Stimulated activated naive CD4-positive, alpha-beta T cell treated with Interleukin-2 at 50 U/mL for 16 hours (primary cell): ENCODE measurements around the gene NARF.
A peak's percentile ranks its signal among the peaks of the same experiment; 100 is the strongest.

Source experiments
- DNase-seq: peaks from one replicate; lab custom pipeline; 2025; lab: John Stamatoyannopoulos, UW

The NARF gene

GRCh38 chr17:82474223-82475010 lies 15.9 kb downstream of the NARF start:
- no peak for DNase-seq

- DNase-seq = no peak
These were observed 16.9 kb downstream of the NARF start for GRCh38 chr17:82475458-82475857.

- DNase-seq = no peak
These were observed 19.4 kb downstream of the NARF start for GRCh38 chr17:82477934-82478333.

GRCh38 chr17:82479602-82480001 lies 21.1 kb downstream of the NARF start:
- no peak for DNase-seq

GRCh38 chr17:82480318-82480717 lies 21.8 kb downstream of the NARF start:
- DNase-seq = no peak

- no peak for DNase-seq
These were observed 24.7 kb downstream of the NARF start for GRCh38 chr17:82483204-82483660.

- DNase-seq = no peak
These were observed 25.3 kb downstream of the NARF start for GRCh38 chr17:82483836-82484235.

GRCh38 chr17:82486231-82487094 lies 27.9 kb downstream of the NARF start:
- no peak for DNase-seq

- DNase-seq = no peak
These were observed 29.4 kb downstream of the NARF start for GRCh38 chr17:82487910-82488309.

- DNase-seq = no peak
These were observed 30.6 kb downstream of the NARF start for GRCh38 chr17:82489117-82489516.

GRCh38 chr17:82489851-82490511 lies 31.4 kb downstream of the NARF start:
- no peak for DNase-seq

- DNase-seq = no peak
These were observed 32.1 kb downstream of the NARF start for GRCh38 chr17:82490512-82491195.

- DNase-seq = no peak
These were observed 32.6 kb downstream of the NARF start for GRCh38 chr17:82491196-82491530.

- DNase-seq = no peak
These were observed 33.0 kb downstream of the NARF start for GRCh38 chr17:82491533-82491932.

- DNase-seq = no peak
These were observed 34.2 kb downstream of the NARF start for GRCh38 chr17:82492643-82493225.

- no peak for DNase-seq
These were observed 34.8 kb downstream of the NARF start for GRCh38 chr17:82493226-82493781.

- DNase-seq = peak; percentile 79
These were observed 35.9 kb downstream of the NARF start for GRCh38 chr17:82494236-82495055.

GRCh38 chr17:82495844-82496528 lies 37.4 kb downstream of the NARF start:
- no peak for DNase-seq

- peak; percentile 87 for DNase-seq
These were observed 38.2 kb downstream of the NARF start for GRCh38 chr17:82496529-82497434.
